ENCODE measurements around the gene BUD13. TPM values are rescaled to one million over a fixed set of nuclear protein-coding genes. Genes with fewer than 3 reads are reported as not detected.

Gene BUD13
- total RNA-seq, 1 experiment from 2014 or later = 30.0 TPM

GRCh38 chr11:116721988-116722387, 50.8 kb downstream of the BUD13 start:
- no TSS peak for BruUV-seq (replicated peaks)
- H3K27me3 ChIP-seq (ENCODE audit: control insufficient read depth, insufficient read depth, low read length) = peaks cover 15% of the 10 kb centered on the region
- POLR2A ChIA-PET = no interaction called here
- H3K4me3 ChIP-seq (ENCODE audit: low read depth in 2 of 2, low read length in 2 of 2) = no peak overlapping the region
- in situ Hi-C loops (cut with HindIII; ENCODE audit: low pct_unique_long_range_greater_than_20kb, low sequenced_read_pairs) = no loop called here
- TF ChIP-seq TCF7L2 (IDR thresholded peaks at IDR 0.05; ENCODE audit: low read depth, low read length) = no peak
- no peak for TF ChIP-seq REST (IDR thresholded peaks at IDR 0.05; ENCODE audit: insufficient read depth in 1 of 2, low read depth in 2 of 2, low read length in 1 of 2)
- no peak for TF ChIP-seq SIN3A (IDR thresholded peaks at IDR 0.05; ENCODE audit: borderline replicate concordance, insufficient read depth, low read depth, low read length)
- TF ChIP-seq, protein P1, sequence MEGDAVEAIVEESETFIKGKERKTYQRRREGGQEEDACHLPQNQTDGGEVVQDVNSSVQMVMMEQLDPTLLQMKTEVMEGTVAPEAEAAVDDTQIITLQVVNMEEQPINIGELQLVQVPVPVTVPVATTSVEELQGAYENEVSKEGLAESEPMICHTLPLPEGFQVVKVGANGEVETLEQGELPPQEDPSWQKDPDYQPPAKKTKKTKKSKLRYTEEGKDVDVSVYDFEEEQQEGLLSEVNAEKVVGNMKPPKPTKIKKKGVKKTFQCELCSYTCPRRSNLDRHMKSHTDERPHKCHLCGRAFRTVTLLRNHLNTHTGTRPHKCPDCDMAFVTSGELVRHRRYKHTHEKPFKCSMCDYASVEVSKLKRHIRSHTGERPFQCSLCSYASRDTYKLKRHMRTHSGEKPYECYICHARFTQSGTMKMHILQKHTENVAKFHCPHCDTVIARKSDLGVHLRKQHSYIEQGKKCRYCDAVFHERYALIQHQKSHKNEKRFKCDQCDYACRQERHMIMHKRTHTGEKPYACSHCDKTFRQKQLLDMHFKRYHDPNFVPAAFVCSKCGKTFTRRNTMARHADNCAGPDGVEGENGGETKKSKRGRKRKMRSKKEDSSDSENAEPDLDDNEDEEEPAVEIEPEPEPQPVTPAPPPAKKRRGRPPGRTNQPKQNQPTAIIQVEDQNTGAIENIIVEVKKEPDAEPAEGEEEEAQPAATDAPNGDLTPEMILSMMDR (IDR thresholded peaks at IDR 0.05) = no peak
- no peak for TF ChIP-seq POLR2AphosphoS5 (IDR thresholded peaks at IDR 0.05; ENCODE audit: low read depth, low read length)
- no peaks in the 10 kb centered on the region for H3K9me3 ChIP-seq (ENCODE audit: control insufficient read depth, insufficient read depth, low read depth, low read length)
- ATAC-seq (no peak), DNase-seq (ENCODE audit: low read depth, low spot score) (no peak)
- no peaks in the 10 kb centered on the region for H3K36me3 ChIP-seq (ENCODE audit: control insufficient read depth, insufficient read depth, low read length)
- intact Hi-C loops (cut with micrococcal nuclease; ENCODE audit: unreplicated experiment) = no loop called here
- CTCF ChIA-PET = interaction anchor here (1.4 kb wide), 1 partner anchor 10 kb away, joined by 4 read pairs; no protein-coding TSS in a partner anchor
- H3K27ac ChIP-seq (ENCODE audit: low read length) = no peak overlapping the region
- H3K4me1 ChIP-seq (ENCODE audit: control insufficient read depth, insufficient read depth, low read length) = no peaks in the 10 kb centered on the region; the same call in 1 of the 2 replicates

GRCh38 chr11:116720895-116721294, 51.9 kb downstream of the BUD13 start:
- Histone ChIP-seq H3K36me3 (ENCODE audit: control insufficient read depth, insufficient read depth, low read length) (no peaks in the 10 kb centered on the region), H3K27ac (ENCODE audit: low read length) (no peak overlapping the region), H3K9me3 (ENCODE audit: control insufficient read depth, insufficient read depth, low read depth, low read length) (no peaks in the 10 kb centered on the region), H3K4me1 (ENCODE audit: control insufficient read depth, insufficient read depth, low read length) (no peaks in the 10 kb centered on the region; the same call in 1 of the 2 replicates), H3K4me3 (ENCODE audit: low read depth in 2 of 2, low read length in 2 of 2) (no peak overlapping the region), H3K27me3 (ENCODE audit: control insufficient read depth, insufficient read depth, low read length) (peaks cover 9% of the 10 kb centered on the region)
- ChIA-PET POLR2A (no interaction called here), CTCF (interaction anchor here (0.6 kb wide), 1 partner anchor 69 kb away, joined by 3 read pairs; no protein-coding TSS in a partner anchor)
- DNase-seq (ENCODE audit: low read depth, low spot score) (no peak), ATAC-seq (no peak)
- TF ChIP-seq REST (IDR thresholded peaks at IDR 0.05; ENCODE audit: insufficient read depth in 1 of 2, low read depth in 2 of 2, low read length in 1 of 2) (no peak), POLR2AphosphoS5 (IDR thresholded peaks at IDR 0.05; ENCODE audit: low read depth, low read length) (no peak), SIN3A (IDR thresholded peaks at IDR 0.05; ENCODE audit: borderline replicate concordance, insufficient read depth, low read depth, low read length) (no peak), TCF7L2 (IDR thresholded peaks at IDR 0.05; ENCODE audit: low read depth, low read length) (no peak)
- TF ChIP-seq, protein P1 (IDR thresholded peaks at IDR 0.05) = no peak
- in situ Hi-C loops (cut with HindIII; ENCODE audit: low pct_unique_long_range_greater_than_20kb, low sequenced_read_pairs) (no loop called here), intact Hi-C loops (cut with micrococcal nuclease; ENCODE audit: unreplicated experiment) (no loop called here)
- no TSS peak for BruUV-seq (replicated peaks)
